ENCODE measurements around the gene BET1L.

BET1L gene

DNA sequence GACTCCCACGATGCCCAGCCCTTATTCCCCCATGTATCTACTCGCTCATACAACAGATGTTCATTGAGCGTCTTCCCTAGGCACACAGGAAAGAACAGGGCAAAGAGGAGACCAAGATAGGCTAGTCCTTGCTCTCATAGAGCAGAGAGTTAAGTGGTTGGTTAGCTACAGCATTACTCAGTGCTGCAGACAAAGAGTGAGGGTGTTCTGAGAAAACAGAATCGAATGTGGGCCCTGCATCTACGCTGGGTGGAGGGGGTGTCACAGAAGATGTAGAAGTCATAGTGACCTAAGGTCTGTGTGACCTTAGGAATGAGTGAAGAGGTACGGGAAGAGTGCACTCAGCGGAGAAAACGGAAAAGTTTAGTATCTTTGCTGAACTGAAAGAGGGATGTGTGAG is 41.9 kb upstream of the BET1L start:
- TF ChIP-seq POLR2AphosphoS5 (IDR thresholded peaks at IDR 0.05; ENCODE audit: low read depth, low read length) = no peak; the same call in 1 of the 2 replicates
- no peak for TF ChIP-seq SIN3A (IDR thresholded peaks at IDR 0.05; ENCODE audit: borderline replicate concordance, insufficient read depth, low read length)
- TF ChIP-seq FOXP2 (optimal IDR thresholded peaks at IDR 0.05; ENCODE audit: borderline replicate concordance, extremely low read depth, extremely low read length, insufficient read depth) = no peak
- TF ChIP-seq TAF1 (IDR thresholded peaks at IDR 0.05; ENCODE audit: borderline replicate concordance, insufficient read depth, low read length) = no peak
- TF ChIP-seq, protein P1, sequence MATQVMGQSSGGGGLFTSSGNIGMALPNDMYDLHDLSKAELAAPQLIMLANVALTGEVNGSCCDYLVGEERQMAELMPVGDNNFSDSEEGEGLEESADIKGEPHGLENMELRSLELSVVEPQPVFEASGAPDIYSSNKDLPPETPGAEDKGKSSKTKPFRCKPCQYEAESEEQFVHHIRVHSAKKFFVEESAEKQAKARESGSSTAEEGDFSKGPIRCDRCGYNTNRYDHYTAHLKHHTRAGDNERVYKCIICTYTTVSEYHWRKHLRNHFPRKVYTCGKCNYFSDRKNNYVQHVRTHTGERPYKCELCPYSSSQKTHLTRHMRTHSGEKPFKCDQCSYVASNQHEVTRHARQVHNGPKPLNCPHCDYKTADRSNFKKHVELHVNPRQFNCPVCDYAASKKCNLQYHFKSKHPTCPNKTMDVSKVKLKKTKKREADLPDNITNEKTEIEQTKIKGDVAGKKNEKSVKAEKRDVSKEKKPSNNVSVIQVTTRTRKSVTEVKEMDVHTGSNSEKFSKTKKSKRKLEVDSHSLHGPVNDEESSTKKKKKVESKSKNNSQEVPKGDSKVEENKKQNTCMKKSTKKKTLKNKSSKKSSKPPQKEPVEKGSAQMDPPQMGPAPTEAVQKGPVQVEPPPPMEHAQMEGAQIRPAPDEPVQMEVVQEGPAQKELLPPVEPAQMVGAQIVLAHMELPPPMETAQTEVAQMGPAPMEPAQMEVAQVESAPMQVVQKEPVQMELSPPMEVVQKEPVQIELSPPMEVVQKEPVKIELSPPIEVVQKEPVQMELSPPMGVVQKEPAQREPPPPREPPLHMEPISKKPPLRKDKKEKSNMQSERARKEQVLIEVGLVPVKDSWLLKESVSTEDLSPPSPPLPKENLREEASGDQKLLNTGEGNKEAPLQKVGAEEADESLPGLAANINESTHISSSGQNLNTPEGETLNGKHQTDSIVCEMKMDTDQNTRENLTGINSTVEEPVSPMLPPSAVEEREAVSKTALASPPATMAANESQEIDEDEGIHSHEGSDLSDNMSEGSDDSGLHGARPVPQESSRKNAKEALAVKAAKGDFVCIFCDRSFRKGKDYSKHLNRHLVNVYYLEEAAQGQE (IDR thresholded peaks at IDR 0.05; ENCODE audit: insufficient read depth in 1 of 2, low read depth in 2 of 2, low read length in 2 of 2) = no peak

DNA sequence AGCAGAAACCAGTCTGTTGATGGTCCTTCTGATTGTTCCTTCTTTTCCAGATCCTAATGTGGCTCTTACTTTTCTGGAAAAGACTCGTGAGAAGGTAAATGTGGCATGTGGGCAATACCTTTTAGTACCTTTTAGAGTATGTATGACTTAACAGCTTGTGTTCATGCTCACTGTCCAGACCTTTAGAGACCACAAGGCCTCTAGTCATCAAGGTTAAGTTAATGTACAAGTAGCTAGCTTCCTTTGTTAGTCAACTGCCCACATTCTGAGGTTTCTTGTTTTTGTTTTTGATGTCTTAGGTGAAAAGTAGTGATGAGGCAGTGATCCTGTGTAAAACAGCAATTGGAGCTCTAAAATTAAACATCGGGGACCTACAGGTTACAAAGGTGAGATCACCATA is 37.2 kb upstream of the BET1L start:
- TF ChIP-seq SIN3A (IDR thresholded peaks at IDR 0.05; ENCODE audit: borderline replicate concordance, insufficient read depth, low read length) (no peak), FOXP2 (optimal IDR thresholded peaks at IDR 0.05; ENCODE audit: borderline replicate concordance, extremely low read depth, extremely low read length, insufficient read depth) (no peak)
- TF ChIP-seq, protein P1 (IDR thresholded peaks at IDR 0.05; ENCODE audit: insufficient read depth in 1 of 2, low read depth in 2 of 2, low read length in 2 of 2) = no peak

DNA sequence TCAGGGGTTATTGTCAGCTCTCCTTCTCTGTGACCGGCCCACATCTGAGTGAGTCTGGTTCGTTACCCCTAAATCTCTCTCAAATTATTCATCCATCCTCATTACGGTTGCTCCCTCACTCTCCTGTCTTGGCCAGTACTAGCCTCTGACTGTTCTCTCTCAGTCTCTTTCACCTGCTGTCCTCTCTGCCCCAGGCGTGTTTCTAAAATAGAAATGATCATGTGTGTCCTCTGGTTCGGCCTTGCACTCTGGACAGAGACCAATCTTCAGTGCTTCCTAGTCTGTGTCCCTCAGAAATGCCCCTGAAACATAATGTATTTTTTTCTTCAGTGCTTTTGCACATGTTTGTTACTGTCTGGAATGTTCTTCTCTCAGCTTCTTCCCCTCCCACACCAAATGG is 34.4 kb upstream of the BET1L start:
- TF ChIP-seq POLR2AphosphoS5 (IDR thresholded peaks at IDR 0.05; ENCODE audit: low read depth, low read length) = no peak; the same call in 1 of the 2 replicates
- TF ChIP-seq, protein P1 (IDR thresholded peaks at IDR 0.05; ENCODE audit: insufficient read depth in 1 of 2, low read depth in 2 of 2, low read length in 2 of 2) = no peak
- no peak for TF ChIP-seq SIN3A (IDR thresholded peaks at IDR 0.05; ENCODE audit: borderline replicate concordance, insufficient read depth, low read length)
- TF ChIP-seq TAF1 (IDR thresholded peaks at IDR 0.05; ENCODE audit: borderline replicate concordance, insufficient read depth, low read length) = no peak
- no peak for TF ChIP-seq FOXP2 (optimal IDR thresholded peaks at IDR 0.05; ENCODE audit: borderline replicate concordance, extremely low read depth, extremely low read length, insufficient read depth)

DNA sequence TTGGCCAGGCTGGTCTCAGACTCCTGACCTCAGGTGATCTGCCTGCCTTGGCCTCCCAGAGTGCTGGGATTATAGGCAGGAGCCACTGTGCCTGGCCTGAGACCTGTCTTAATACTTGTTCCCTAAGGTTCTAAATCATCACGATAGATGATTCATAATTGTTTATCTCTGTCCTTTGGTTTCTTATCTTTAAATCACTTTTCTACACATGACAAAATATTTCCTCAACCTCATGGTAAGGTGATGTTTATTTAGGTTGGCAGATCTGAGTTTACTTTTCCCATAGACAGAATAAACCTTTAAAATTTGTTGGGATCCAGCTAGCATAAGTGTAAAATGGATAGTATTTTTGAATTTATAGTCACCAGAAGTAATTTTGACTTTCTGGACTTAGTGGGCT is 33.1 kb upstream of the BET1L start:
- no peak for TF ChIP-seq FOXP2 (optimal IDR thresholded peaks at IDR 0.05; ENCODE audit: borderline replicate concordance, extremely low read depth, extremely low read length, insufficient read depth)
- TF ChIP-seq TAF1 (IDR thresholded peaks at IDR 0.05; ENCODE audit: borderline replicate concordance, insufficient read depth, low read length) = no peak
- no peak for TF ChIP-seq SIN3A (IDR thresholded peaks at IDR 0.05; ENCODE audit: borderline replicate concordance, insufficient read depth, low read length)
- TF ChIP-seq, protein P1 (IDR thresholded peaks at IDR 0.05; ENCODE audit: insufficient read depth in 1 of 2, low read depth in 2 of 2, low read length in 2 of 2) = no peak
- TF ChIP-seq POLR2AphosphoS5 (IDR thresholded peaks at IDR 0.05; ENCODE audit: low read depth, low read length) = no peak

All from PFSK-1 (cell line).